ENCODE data around the gene GLYAT. TPM values are rescaled to one million over a fixed set of nuclear protein-coding genes. Genes with fewer than 3 reads are reported as not detected.

Gene GLYAT
- total and polyA plus RNA-seq, 2 experiments from 2014 or later = 0.77 to 1.6 TPM

GRCh38 chr11:58734681-58735490 lies 3.1 kb upstream of the GLYAT start:
- Histone ChIP-seq H3K4me1 (ENCODE audit: insufficient read depth) (no peaks in the 10 kb centered on the region), H3K4me2 (no peak overlapping the region), H3K9me2 (replicated peaks; ENCODE audit: insufficient read depth) (no peaks in the 10 kb centered on the region), H2AFZ (no peak overlapping the region), H3K27me3 (no peaks in the 10 kb centered on the region), H3K79me2 (no peaks in the 10 kb centered on the region), H4K20me1 (ENCODE audit: insufficient read depth, poor library complexity, severe bottlenecking) (no peaks in the 10 kb centered on the region), H3K36me3 (replicated peaks; ENCODE audit: insufficient read depth, low read depth) (no peaks in the 10 kb centered on the region), H3K27ac (no peak overlapping the region), H3K4me3 (no peak overlapping the region), H3K9me3 (ENCODE audit: low read depth) (no peaks in the 10 kb centered on the region)
- no peak for TF ChIP-seq EZH2 (IDR thresholded peaks at IDR 0.05; ENCODE audit: borderline replicate concordance)
- 48% methylated on average over 4 of the region's 4 CpGs for WGBS (ENCODE audit: low lambda C conversion rate, missing lambda C conversion rate)
- no peak for DNase-seq (ENCODE audit: low spot score)

- Histone ChIP-seq H3K4me2 (no peak overlapping the region), H2AFZ (no peak overlapping the region), H4K20me1 (ENCODE audit: insufficient read depth, poor library complexity, severe bottlenecking) (no peaks in the 10 kb centered on the region), H3K9me3 (ENCODE audit: low read depth) (no peaks in the 10 kb centered on the region), H3K79me2 (no peaks in the 10 kb centered on the region), H3K9me2 (replicated peaks; ENCODE audit: insufficient read depth) (no peaks in the 10 kb centered on the region), H3K27me3 (no peaks in the 10 kb centered on the region), H3K36me3 (replicated peaks; ENCODE audit: insufficient read depth, low read depth) (no peaks in the 10 kb centered on the region), H3K27ac (no peak overlapping the region), H3K4me3 (no peak overlapping the region), H3K4me1 (ENCODE audit: insufficient read depth) (no peaks in the 10 kb centered on the region)
- TF ChIP-seq EZH2 (IDR thresholded peaks at IDR 0.05; ENCODE audit: borderline replicate concordance) = no peak
- no peak for TF ChIP-seq EZH2phosphoT487 (IDR thresholded peaks at IDR 0.05; ENCODE audit: low read depth, severe bottlenecking, unreplicated experiment)
- no peak for TF ChIP-seq CTCF (IDR thresholded peaks at IDR 0.05; ENCODE audit: poor library complexity)
- DNase-seq (ENCODE audit: low spot score) = no peak
Measured at GRCh38 chr11:58730507-58731089, 1.1 kb downstream of the GLYAT start.

- Histone ChIP-seq H3K79me2 (no peaks in the 10 kb centered on the region), H3K27me3 (no peaks in the 10 kb centered on the region), H2AFZ (no peak overlapping the region), H3K4me3 (no peak overlapping the region), H3K9me3 (ENCODE audit: low read depth) (no peaks in the 10 kb centered on the region), H3K36me3 (replicated peaks; ENCODE audit: insufficient read depth, low read depth) (no peaks in the 10 kb centered on the region), H3K9me2 (replicated peaks; ENCODE audit: insufficient read depth) (no peaks in the 10 kb centered on the region), H4K20me1 (ENCODE audit: insufficient read depth, poor library complexity, severe bottlenecking) (no peaks in the 10 kb centered on the region), H3K27ac (no peak overlapping the region), H3K4me1 (ENCODE audit: insufficient read depth) (no peaks in the 10 kb centered on the region), H3K4me2 (no peak overlapping the region)
- WGBS (ENCODE audit: low lambda C conversion rate, missing lambda C conversion rate) = 88% methylated on average over 2 of the region's 2 CpGs
- TF ChIP-seq EZH2 (IDR thresholded peaks at IDR 0.05; ENCODE audit: borderline replicate concordance) (no peak), EZH2phosphoT487 (IDR thresholded peaks at IDR 0.05; ENCODE audit: low read depth, severe bottlenecking, unreplicated experiment) (no peak), CTCF (IDR thresholded peaks at IDR 0.05; ENCODE audit: poor library complexity) (no peak)
- DNase-seq (ENCODE audit: low spot score) = no peak
Measured at GRCh38 chr11:58727415-58727797, 4.3 kb downstream of the GLYAT start.

GRCh38 chr11:58726737-58727414 lies 4.9 kb downstream of the GLYAT start:
- no peak overlapping the region for H3K4me3 ChIP-seq
- H2AFZ ChIP-seq = no peak overlapping the region
- H3K79me2 ChIP-seq = no peaks in the 10 kb centered on the region
- no peaks in the 10 kb centered on the region for H3K9me2 ChIP-seq (replicated peaks; ENCODE audit: insufficient read depth)
- H3K27ac ChIP-seq = no peak overlapping the region
- H3K9me3 ChIP-seq (ENCODE audit: low read depth) = no peaks in the 10 kb centered on the region
- H3K36me3 ChIP-seq (replicated peaks; ENCODE audit: insufficient read depth, low read depth) = no peaks in the 10 kb centered on the region
- no peak for DNase-seq (ENCODE audit: low spot score)
- WGBS (ENCODE audit: low lambda C conversion rate, missing lambda C conversion rate) = 39% methylated on average over 2 of the region's 2 CpGs
- TF ChIP-seq CTCF (IDR thresholded peaks at IDR 0.05; ENCODE audit: poor library complexity) = no peak
- no peak for TF ChIP-seq EZH2phosphoT487 (IDR thresholded peaks at IDR 0.05; ENCODE audit: low read depth, severe bottlenecking, unreplicated experiment)
- TF ChIP-seq EZH2 (IDR thresholded peaks at IDR 0.05; ENCODE audit: borderline replicate concordance) = no peak
- H3K27me3 ChIP-seq = no peaks in the 10 kb centered on the region
- H3K4me1 ChIP-seq (ENCODE audit: insufficient read depth) = no peaks in the 10 kb centered on the region
- no peak overlapping the region for H3K4me2 ChIP-seq
- no peaks in the 10 kb centered on the region for H4K20me1 ChIP-seq (ENCODE audit: insufficient read depth, poor library complexity, severe bottlenecking)

All from hepatocyte (in vitro differentiated cells).